Neuronal stem cell (in vitro differentiated cells): ENCODE measurements around the gene C2CD4C.

Experiments
- DNase-seq: peaks from one replicate; pipeline ENCODE4 v3.0.0-alpha.2; 2013; ENCODE audit warnings: low spot score
- H2AFZ ChIP-seq: one replicate; pipeline ENCODE4 v1.6.1; 2013; ENCODE audit warnings: mild to moderate bottlenecking, low read length, inconsistent platforms
- H2AK5ac ChIP-seq: 2 replicates; pipeline ENCODE4 v1.6.1; 2013; ENCODE audit warnings: low read depth, mild to moderate bottlenecking, inconsistent platforms, low read length, moderate library complexity, mixed read lengths
- H2BK120ac ChIP-seq: 2 replicates; pipeline ENCODE4 v1.6.1; 2013; ENCODE audit warnings: low read depth, mild to moderate bottlenecking, inconsistent platforms, low read length, moderate library complexity, mixed read lengths
- H2BK12ac ChIP-seq: one replicate; pipeline ENCODE4 v1.6.1; 2013; ENCODE audit warnings: low read length, inconsistent platforms
- H2BK15ac ChIP-seq: 2 replicates; pipeline ENCODE4 v1.6.1; 2013; ENCODE audit warnings: mild to moderate bottlenecking, low read length, inconsistent platforms, mixed read lengths
- H2BK5ac ChIP-seq: one replicate; pipeline ENCODE4 v1.6.1; 2013; ENCODE audit warnings: inconsistent platforms, mild to moderate bottlenecking, low read length, moderate library complexity
- H3K14ac ChIP-seq: one replicate; pipeline ENCODE4 v1.6.1; 2013; ENCODE audit warnings: low read length, inconsistent platforms
- H3K18ac ChIP-seq: 2 replicates; pipeline ENCODE4 v1.6.1; 2013; ENCODE audit warnings: low read length, inconsistent platforms
- H3K23ac ChIP-seq: 2 replicates; pipeline ENCODE4 v1.6.1; 2013; ENCODE audit warnings: low read depth, mild to moderate bottlenecking, mixed read lengths, low read length, inconsistent platforms; ENCODE audit not compliant: poor library complexity
- H3K27ac ChIP-seq: replicated peaks from 3 replicates; pipeline ENCODE4 v1.5.1; 2013; ENCODE audit warnings: low read length, inconsistent platforms
- H3K27me3 ChIP-seq, 3 experiments: 2 replicates each; pipeline ENCODE4 v1.6.1; 2013; ENCODE audit warnings: low read length in 3 of 3, mild to moderate bottlenecking in 2 of 3, inconsistent platforms in 1 of 3, low read depth in 1 of 3, mixed read lengths in 1 of 3, moderate library complexity in 1 of 3; ENCODE audit not compliant: control insufficient read depth in 3 of 3, insufficient read depth in 3 of 3
- H3K36me3 ChIP-seq, 2 donors: replicated peaks in 1 of 2; 2 replicates each; pipeline ENCODE4 v1.6.1; 2013; ENCODE audit warnings: low read length in 2 of 2; ENCODE audit not compliant: control insufficient read depth in 2 of 2, insufficient read depth in 2 of 2
- H3K4ac ChIP-seq: 2 replicates; pipeline ENCODE4 v1.6.1; 2013; ENCODE audit warnings: inconsistent platforms, mild to moderate bottlenecking, low read length, moderate library complexity
- H3K4me1 ChIP-seq, 2 donors: 1 replicate in 1 of 2; 2 replicates in 1 of 2; pipeline ENCODE4 v1.6.1; 2013; ENCODE audit warnings: low read length in 2 of 2, low read depth in 1 of 2; ENCODE audit not compliant: control insufficient read depth in 2 of 2, insufficient read depth in 1 of 2
- H3K4me2 ChIP-seq: one replicate; pipeline ENCODE4 v1.6.1; 2013; ENCODE audit warnings: mild to moderate bottlenecking, low read length, inconsistent platforms; ENCODE audit not compliant: insufficient read depth, poor library complexity, severe bottlenecking
- H3K4me3 ChIP-seq, 2 donors: 2 replicates each; pipeline ENCODE4 v1.5.1; 2013; ENCODE audit warnings: low read length in 2 of 2, mild to moderate bottlenecking in 2 of 2, inconsistent platforms in 1 of 2, moderate library complexity in 1 of 2
- H3K79me1 ChIP-seq: one replicate; pipeline ENCODE4 v1.6.1; 2013; ENCODE audit warnings: low read depth, mild to moderate bottlenecking, inconsistent platforms, low read length, moderate library complexity
- H3K9ac ChIP-seq: one replicate; pipeline ENCODE4 v1.6.1; 2013; ENCODE audit warnings: mild to moderate bottlenecking, low read depth, low read length, inconsistent platforms; ENCODE audit not compliant: poor library complexity
- H3K9me3 ChIP-seq, 2 donors: replicated peaks in 1 of 2; 2 replicates each; pipeline versions ENCODE3 to v1.6.1; 2013; ENCODE audit warnings: low read length in 2 of 2, mild to moderate bottlenecking in 2 of 2, inconsistent platforms in 1 of 2, low read depth in 1 of 2, mixed read lengths in 1 of 2, moderate library complexity in 1 of 2; ENCODE audit not compliant: control insufficient read depth in 2 of 2, insufficient read depth in 1 of 2
- H4K8ac ChIP-seq: one replicate; pipeline ENCODE4 v1.6.1; 2013; ENCODE audit warnings: low read depth, mild to moderate bottlenecking, inconsistent platforms, low read length, moderate library complexity
- H4K91ac ChIP-seq: one replicate; pipeline ENCODE4 v1.6.1; 2013; ENCODE audit warnings: low read length, low read depth, mild to moderate bottlenecking, inconsistent platforms; ENCODE audit not compliant: poor library complexity
- WGBS, 2 donors: extraction: QIAGEN DNeasy Blood & Tissue Kit; methylation state at CpG; one replicate each; pipeline ENCODE4 v1.1.7; 2013; ENCODE audit warnings: missing lambda C conversion rate in 2 of 2, mixed read lengths in 1 of 2; ENCODE audit not compliant: insufficient read length in 2 of 2, insufficient replicate concordance in 1 of 2; ENCODE audit errors: extremely low coverage in 2 of 2; 5-methylcytosine and 5-hydroxymethylcytosine counted together

The C2CD4C gene

GRCh38 chr19:373391-374182, 35.4 kb downstream of the C2CD4C start:
- Histone ChIP-seq H3K9me3 (no peaks in the 10 kb centered on the region), H2BK5ac (peak overlapping the region; percentile 75), H2BK120ac (no peak overlapping the region), H3K36me3 (no peaks in the 10 kb centered on the region), H3K4ac (no peak overlapping the region), H3K4me2 (no peak overlapping the region), H3K9ac (peak overlapping the region; percentile 60), H2BK12ac (peak overlapping the region; percentile 58), H3K4me1 (peaks cover 0 to 2% of the 10 kb centered on the region in 2 donors), H3K27ac (no peak overlapping the region), H3K79me1 (no peaks in the 10 kb centered on the region), H4K8ac (peak overlapping the region; percentile 23), H2BK15ac (peak overlapping the region; percentile 85), H3K27me3 (peaks cover 0 to 49% (median 0%) of the 10 kb centered on the region in 3 experiments), H3K4me3 (no peak overlapping the region), H2AK5ac (peak overlapping the region; percentile 75), H3K23ac (peak overlapping the region; percentile 65), H2AFZ (peak overlapping the region; percentile 49), H3K14ac (peak overlapping the region; percentile 56), H4K91ac (no peak overlapping the region), H3K18ac (peak overlapping the region; percentile 76)
- WGBS, 2 donors, result no CpG with 5 or more reads among the region's 24 CpGs
- DNase-seq, result no peak

- Histone ChIP-seq H3K18ac (peak overlapping the region; percentile 39), H3K23ac (no peak overlapping the region), H3K9me3 (peaks cover 0 to 1% of the 10 kb centered on the region in 2 donors), H3K79me1 (no peaks in the 10 kb centered on the region), H3K4ac (no peak overlapping the region), H4K91ac (no peak overlapping the region), H3K36me3 (no peaks in the 10 kb centered on the region), H3K4me3 (no peak overlapping the region), H2BK5ac (no peak overlapping the region), H2AFZ (no peak overlapping the region), H3K27me3 (peaks cover 0 to 51% (median 0%) of the 10 kb centered on the region in 3 experiments), H2BK120ac (no peak overlapping the region), H2BK12ac (no peak overlapping the region), H3K4me2 (no peak overlapping the region), H3K14ac (no peak overlapping the region), H2BK15ac (no peak overlapping the region), H3K9ac (no peak overlapping the region), H3K27ac (no peak overlapping the region), H4K8ac (no peak overlapping the region), H3K4me1 (peaks cover 0 to 2% of the 10 kb centered on the region in 2 donors), H2AK5ac (no peak overlapping the region)
- no CpG with 5 or more reads among the region's 14 CpGs for WGBS, 2 donors
- no peak for DNase-seq
Observed at GRCh38 chr19:372306-372890, 36.5 kb downstream of the C2CD4C start.

DNA sequence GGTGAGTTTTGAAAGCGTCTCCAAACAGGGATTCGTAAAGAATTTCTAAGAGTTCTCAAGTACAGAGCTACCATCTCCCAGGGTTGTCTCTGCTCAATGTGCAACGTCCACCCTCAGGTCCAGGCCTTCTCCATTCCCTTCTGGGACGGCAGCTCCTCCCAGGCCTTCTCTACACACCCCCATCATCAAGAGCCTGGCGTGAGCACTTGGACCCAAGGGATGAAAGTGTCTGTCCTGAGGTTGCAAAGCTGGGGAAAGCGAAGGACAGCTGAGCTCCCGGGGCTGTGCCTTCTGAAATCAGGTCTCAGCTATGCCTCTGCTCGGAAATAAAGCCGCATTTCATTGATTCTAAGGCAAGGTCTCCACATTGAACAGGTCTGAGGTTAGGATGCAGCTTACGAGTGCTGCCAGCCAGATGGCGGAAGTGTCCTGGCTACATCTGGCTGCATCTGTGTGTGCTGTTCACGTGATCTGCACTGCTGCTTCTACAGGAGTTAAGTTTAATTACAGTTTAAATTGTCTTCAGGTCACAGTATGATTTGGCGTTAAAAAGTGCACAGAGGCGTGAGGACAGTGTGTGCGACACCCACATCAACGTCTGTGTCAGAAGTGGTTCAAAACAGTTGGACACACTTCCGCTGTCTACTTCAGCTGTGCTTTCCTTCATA, 37.3 kb downstream of the C2CD4C start:
- Histone ChIP-seq H2BK12ac (no peak overlapping the region), H3K23ac (no peak overlapping the region), H2AFZ (peak overlapping the region; percentile 45), H3K27ac (no peak overlapping the region), H3K4ac (no peak overlapping the region), H3K4me3 (no peak overlapping the region), H2BK15ac (no peak overlapping the region), H3K9ac (no peak overlapping the region), H3K36me3 (no peaks in the 10 kb centered on the region), H3K9me3 (peaks cover 0 to 2% of the 10 kb centered on the region in 2 donors), H3K27me3 (peaks cover 0 to 51% (median 0%) of the 10 kb centered on the region in 3 experiments), H3K4me1 (peaks cover 0 to 2% of the 10 kb centered on the region in 2 donors), H4K8ac (no peak overlapping the region), H2AK5ac (no peak overlapping the region), H3K18ac (no peak overlapping the region), H4K91ac (no peak overlapping the region), H2BK5ac (no peak overlapping the region), H3K14ac (no peak overlapping the region), H3K79me1 (no peaks in the 10 kb centered on the region), H2BK120ac (no peak overlapping the region), H3K4me2 (no peak overlapping the region)
- WGBS, 2 donors, result no CpG with 5 or more reads among the region's 17 CpGs
- DNase-seq, result no peak
